GM21529 (cell line): ENCODE results near the gene LHX5.

Experiments
- ATAC-seq: cut with Tn5 transposase; IDR thresholded peaks from one replicate; pipeline ENCODE4 v1.9.1; 2021; ENCODE audit not compliant: unreplicated experiment

The LHX5 gene

DNA sequence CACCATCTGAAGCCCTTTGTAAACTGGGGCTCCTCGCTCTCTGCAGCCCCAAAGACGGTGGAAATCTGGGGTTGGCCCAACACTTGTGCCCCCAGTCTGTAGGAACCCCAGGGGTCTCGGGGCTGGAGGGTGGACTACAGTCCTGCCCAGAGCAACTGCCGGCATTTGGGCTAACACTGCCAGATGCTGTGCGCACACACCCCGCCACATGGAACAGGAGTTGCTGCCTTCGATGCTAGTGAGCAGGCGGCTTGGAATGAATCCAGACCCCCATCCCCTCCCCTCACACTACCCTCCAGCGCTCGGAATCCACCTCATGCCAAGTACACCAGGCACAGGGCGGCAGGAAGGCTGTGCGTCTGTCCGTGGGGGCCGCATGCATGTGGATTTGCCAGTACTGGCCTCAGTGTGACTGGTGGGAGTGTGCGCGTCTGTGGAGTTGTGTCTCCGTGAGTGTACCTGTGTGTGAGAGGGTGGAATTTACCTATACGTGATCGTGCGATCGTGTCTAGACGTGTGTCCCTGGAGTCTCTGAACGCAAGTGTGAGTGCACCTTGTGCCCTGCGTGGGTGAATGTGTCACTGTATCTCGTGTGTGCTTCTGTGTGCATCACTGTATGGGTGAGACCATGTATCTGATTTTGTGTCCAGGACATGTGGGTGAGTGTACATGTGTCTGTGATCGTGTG is 5.1 kb downstream of the LHX5 start:
- ATAC-seq, result no peak

DNA sequence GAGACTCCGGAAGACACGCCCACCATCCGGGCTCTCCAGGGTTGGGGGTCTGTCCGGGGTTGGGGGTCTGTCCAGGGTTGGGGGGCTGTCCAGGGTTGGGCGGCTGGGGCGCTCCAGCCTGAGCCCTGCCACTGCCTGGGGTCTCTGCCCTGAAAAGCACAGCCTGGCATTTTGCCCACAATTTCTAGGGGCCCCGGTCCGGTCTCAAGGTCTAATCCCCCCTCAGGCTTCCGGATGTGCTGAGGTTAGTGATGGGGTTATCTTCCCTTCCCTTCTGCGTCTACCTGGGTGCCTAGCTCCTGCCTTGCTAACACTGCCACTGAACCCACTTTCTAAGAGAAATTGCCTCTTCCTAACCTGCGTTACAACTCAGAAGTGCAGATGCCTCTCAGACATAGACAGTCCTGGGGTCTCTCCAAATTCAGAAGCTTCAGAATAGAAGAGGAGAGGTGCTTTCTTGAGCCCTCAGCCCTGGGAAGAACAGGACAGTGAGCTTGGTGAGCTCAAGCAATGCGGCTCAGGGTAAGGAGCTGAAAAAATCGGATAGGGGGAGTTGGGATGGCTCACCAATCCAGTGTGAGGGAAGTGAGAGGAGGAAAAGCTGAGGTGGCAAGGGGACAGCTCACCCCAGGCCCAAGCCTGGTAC is 5.7 kb downstream of the LHX5 start:
- ATAC-seq, result no peak

DNA sequence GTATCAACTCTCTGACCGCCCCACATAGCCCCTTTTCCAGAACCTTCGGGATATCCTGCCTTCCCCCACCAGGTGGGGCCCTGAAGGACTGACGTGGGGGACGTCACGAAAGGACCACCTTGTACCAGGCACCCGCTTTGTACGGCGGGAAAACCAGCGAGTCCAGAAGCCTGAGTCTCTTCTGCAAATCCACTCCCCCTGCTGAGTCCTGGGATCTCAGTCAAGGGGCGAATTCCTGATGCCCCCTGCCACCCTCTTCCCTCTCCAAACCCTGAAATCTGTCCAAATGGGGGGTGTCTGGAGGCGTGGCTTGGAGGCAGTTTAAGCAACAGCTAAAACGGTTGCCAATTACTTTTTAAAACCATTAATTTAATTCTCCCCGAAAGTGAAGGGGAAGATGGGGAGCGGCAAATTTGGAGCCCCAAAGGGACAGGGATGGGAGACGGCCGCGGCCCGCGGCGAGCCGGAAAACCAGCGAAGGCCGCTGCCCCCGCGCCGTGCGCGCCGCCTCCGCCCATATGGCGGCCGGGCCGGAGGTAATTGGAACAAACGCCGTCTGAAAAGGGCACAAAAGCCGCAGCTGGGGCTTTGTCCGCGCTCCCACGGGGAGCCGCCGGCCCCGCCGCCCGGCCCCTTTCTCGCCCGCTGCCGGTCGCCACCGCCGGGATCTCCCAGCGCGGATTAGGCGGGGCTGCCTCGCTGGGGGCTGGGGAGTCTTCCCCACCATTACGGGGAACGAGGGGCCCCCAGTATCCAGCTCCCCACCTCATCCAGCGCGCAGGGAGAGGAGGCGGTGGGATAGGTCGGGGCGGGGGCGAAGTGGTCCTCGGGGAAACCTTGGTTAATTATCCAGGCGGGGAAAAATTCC is 6.6 kb downstream of the LHX5 start:
- ATAC-seq, result no peak

DNA sequence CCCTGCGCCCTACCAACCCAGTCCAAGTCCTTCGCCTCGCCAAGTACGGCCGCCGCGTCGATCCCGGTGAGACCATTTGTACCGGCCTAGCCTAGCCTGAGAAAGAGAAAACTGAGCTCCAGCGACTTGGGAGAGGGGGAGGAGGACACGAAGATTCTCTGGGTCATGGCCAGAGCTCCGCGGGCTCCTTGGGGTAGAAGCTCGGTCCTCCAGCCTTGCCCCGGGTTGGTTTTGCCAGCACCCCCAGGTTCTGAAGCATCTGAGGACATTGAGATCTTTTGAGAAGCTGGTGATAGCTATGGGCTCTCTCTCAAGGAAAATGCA is 7.3 kb downstream of the LHX5 start:
- ATAC-seq, result no peak

DNA sequence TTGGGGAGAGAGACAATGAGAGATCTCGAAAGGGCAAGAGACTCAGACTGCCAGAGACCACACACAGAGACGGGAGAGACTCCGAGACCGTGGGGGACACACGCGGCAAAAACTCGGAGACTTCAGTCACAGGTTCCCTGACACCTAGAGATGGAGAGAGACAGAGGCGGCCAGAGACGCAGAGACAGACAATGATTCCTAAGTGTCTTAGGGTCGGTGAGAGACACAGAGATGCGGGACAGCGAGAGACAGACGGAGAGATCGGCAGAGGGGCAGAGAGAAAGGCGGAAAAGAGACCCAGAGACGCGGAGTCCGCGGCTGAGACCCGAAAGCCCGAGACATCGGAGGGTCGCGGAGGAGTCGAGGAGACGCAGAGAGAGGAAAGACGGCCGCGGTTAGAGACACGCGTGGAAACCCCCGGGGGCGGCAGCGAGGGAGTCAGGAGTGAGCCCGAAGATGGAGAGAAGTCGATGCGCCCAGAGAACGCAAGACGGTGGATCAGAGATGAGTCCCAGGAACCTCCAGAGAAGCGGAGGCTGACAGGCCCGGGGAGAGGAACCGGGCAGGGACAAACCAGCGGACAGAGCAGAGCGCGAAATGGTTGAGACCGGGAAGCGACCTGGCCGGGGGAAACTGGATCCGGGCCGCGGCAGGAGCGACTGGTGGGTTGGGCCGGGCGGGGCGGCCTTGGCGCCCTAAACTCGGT is 7.8 kb downstream of the LHX5 start:
- ATAC-seq, result no peak

DNA sequence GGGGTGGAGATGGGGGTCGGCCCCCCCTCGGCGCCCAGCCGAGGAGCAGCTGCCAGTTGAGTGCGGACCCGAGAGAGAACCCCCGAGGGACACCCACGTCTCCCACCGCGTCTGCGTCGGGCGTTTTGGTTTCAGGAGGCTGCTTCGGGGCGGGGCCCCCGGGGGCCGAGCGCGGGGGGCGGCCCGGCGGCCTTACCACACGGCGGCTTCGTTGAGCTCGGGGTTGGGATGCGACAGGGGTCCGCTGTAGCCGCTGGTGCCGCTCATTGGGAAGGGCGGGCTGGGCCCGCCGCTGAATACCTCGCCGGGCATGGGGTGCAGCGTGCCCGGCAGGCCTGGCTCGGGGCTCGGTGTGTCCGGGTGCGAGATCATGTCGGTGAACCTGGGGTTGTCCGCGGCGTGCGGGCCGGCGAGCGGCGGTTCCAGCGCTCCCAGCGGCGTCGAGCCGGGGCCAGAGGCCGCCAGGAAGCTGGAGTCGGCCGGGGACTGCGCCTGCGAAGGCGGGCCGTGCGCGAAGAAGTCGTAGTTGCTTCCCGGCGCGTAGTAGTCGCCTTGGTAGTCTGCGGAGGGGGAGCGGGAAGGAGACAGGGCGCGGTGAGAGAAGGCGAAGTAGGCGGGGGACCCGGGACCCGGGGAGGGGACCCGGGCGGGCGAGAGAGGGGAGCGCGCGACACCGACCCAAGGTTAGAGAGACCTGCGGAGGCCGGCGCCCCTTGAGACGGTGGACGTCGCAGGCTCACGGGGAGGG is 8.5 kb downstream of the LHX5 start:
- no peak for ATAC-seq

DNA sequence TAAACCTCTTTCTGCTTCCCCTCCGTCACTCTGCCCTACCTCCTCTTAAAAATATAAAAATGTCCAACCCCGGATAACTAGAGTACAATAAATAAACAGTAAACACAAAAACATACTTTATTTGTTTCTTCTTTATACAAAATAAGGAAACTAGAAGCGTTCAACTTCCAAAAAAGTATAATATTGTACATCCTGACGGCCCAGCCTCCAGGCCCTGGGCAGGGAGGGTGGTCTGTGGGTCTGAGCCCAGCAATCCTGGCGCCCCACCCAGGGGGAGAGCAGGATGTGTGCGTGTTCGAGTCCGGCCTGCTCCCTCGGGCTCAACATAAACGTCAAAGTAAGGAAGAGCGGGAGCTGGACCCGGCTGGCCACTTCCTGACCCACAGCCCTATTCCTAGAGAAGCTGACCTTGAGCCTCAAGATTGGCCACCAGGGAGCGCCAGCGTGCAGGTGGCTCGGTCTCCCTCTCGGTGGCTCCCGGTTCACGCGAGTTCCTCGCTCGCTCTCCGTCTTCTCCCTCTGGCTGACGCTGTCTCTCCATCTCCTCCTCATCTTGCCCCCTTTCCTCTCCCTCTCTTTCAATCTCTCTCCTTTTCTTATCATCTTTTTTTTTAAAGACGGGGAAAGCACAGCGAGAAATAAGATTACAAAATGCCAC is 9.4 kb downstream of the LHX5 start:
- ATAC-seq, result no peak

DNA sequence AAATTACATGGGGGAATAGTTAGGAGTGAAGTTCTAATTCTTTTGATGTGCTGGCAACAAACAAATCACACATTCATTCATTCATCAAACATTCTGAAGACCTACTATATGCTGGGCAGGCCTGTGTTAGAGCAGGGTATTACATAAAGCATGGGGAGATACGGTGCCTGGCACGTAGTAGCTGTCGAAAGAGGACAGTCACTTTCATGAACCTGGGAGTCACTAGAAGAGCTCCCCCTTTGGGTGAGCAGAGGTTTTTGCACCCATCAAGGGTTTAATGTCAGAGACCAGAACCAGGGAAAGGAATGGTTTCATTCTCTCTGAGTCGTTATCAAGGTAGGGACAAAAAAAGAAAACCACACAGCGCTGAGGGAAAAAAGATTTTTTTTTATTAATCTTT is 10.0 kb downstream of the LHX5 start:
- no peak for ATAC-seq

DNA sequence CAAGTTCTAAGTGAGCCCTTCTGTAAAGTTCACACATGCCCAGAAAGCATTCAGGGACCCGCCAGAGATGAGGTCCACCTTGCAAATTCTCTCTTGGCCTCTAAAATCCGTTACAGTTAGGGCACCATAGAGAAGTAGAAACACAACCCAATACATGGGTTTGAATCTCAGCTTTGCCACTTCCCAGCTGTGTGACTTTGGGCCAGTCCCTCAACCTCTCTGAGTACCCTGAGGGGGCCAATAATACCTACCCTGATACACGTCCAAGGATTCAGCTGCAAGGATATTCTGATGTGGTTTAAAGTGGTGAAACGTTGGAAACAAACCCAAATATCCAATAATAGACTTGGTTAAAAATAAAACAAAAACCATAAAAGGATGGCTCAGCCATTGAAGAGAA is 11.7 kb downstream of the LHX5 start:
- ATAC-seq, result no peak

DNA sequence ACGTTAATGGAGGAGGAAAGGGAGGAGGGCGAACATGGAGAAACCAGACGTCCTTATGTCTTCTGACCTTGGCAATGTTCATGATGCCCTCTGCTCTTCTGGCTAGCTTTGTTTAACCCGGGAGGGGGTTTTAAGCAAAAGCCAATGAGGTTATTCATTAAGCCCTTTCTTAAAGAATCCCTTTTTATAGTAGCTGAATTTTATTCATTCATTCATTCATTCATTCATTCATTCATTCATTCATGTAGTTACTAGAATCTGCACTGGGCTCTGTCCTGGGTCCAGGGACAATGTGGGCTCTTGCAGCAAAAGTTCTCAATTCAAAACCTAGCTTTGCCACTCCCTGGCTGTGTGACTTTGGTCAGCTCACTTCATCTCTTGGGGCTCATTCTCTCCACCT is 14.0 kb downstream of the LHX5 start:
- ATAC-seq, result no peak

DNA sequence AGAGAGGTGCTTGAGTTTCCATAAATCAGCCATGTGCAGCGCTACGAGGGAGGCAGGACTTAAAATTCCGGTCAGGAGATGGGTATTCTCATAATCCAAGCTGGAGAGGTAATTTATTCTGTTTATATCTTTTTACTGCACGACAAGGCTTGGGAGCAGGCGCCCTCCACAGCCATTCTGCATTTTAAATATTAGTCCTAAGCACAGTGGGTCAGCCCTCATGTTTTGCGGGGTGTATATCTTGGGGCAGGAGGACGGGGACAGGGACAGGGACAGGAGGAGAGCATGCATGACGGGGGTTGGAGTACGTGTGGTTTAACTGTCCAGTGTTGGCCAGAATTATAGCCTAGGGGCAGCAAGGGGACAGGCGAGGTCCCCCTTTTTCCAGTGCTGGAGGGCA is 14.5 kb downstream of the LHX5 start:
- ATAC-seq, result no peak

DNA sequence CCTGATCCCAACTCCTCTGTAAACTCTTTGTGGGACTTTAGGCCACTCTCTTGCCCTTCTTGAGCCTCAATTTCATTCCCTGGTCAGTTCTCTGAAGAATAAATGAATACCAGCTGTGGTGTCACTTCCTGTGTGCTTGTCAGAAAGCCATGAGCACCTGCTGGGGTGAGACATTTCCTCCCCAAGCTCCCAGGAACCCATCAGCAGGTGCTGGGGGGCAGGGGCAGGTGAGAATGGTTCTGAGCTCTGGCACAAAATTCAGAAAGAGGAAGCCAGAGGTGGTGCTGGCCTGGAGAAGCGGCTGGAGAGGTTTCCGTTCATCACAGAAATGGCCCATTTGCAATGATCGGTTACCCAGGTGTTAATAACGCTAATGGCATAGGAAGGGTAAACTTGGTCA is 14.9 kb downstream of the LHX5 start:
- no peak for ATAC-seq

DNA sequence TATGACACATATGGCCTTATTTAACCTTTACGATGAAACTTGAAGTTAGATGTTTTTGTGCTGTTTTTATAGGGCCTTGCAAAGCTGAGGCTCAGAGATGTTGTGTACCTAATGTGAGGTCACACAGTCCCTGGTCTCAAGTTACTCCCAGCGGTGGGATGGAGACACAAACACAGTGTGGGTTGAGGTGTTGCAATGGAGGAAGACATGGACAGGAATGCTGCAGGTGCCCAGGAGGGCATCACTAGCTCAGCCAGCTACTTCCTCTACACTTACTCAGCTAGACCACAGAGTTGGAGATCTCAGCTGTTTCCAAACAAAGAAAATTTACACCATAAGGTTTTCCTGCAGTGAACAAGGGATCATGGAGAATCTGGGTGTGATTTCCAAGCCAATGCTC is 15.5 kb downstream of the LHX5 start:
- ATAC-seq, result no peak

DNA sequence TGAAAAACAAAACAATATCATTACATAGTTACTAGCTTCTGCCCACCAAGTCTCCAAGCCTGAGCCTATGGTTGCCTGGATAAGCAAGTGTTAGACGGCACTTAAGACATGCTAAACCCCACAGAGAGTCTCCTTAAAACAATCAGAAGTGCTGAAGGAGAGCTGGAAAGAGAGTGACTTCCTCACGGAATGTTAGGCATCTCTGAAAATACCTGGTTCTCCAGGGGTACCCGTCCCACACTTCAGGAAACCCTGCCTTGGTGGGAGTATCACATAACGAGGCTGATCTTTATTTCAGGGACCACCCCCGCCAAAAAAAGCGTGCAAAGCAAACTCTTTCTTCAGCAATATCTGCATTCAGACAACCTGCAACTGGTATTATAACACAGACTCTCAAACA is 18.3 kb downstream of the LHX5 start:
- no peak for ATAC-seq

DNA sequence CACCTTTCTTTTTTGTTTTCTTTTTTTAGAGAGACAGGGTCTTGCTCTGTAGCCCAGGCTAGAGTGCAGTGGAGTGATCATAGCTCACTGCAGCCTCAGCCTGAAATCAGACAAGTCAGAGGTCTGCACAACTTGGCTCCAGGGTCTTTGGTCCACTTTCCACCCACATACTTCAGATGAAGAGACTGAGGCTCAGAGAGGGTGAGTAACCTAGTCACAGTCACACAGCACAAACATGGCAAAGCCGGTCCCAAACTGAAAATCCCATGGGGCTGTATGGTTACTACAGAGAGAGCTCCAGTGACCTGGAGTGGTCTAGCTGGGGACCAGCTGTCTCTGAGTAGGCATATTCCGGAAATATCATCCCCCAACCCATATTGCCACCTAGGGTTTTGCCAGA is 19.2 kb downstream of the LHX5 start:
- no peak for ATAC-seq

DNA sequence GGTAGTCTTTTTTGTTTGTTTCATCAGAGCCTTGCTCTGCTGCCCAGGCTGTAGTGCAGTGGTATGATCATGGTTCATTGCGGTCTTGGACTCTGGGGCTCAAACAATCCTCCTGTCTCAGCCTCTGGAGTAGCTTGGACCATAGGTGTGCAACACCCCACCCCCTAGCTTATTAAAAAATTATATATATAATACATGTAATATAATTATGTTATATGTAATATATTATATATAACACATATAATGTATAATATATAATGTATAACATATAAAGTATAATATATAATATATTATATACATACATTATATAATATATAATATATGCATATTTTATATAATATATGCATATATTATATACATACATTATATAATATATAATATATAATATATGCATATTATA is 21.8 kb downstream of the LHX5 start:
- ATAC-seq, result no peak

DNA sequence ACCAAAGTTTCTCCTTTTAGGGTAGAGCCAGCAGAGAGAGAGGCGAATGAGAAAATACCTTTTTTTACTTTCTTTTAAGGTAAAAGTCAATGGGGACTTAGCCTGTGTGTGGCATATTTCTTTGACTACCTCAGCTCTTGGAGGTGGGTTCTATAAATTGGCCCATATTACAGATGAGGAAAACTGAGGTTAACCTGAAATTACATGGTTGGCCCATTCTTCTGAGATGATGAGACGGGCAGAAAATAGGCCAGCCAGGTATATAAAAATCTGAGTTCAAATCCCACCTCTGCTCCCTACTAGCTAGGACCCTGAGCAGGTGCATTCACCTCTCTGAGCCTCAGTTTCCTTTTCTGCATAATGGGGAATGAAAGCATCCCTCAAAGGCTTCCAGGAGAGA is 22.4 kb downstream of the LHX5 start:
- no peak for ATAC-seq

DNA sequence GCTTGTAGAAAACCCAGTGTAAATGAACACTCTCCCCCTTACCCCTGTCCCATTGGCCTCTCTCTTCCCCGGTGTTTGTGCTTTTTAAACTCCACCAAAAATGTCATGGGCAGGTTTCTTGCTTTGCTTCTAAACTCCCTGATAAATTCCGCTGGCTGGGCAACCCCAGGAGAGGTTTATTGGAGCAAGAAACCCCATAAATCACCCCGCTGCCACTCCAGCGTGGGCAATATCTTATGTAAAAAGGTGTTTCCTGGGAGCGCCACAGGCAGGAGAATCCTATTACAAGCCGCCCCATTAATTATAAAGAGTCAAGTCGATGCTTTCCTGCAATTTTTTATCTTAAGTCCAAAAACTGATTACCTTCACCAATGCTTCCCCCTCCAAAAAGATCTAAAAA is 22.8 kb downstream of the LHX5 start:
- ATAC-seq, result no peak

DNA sequence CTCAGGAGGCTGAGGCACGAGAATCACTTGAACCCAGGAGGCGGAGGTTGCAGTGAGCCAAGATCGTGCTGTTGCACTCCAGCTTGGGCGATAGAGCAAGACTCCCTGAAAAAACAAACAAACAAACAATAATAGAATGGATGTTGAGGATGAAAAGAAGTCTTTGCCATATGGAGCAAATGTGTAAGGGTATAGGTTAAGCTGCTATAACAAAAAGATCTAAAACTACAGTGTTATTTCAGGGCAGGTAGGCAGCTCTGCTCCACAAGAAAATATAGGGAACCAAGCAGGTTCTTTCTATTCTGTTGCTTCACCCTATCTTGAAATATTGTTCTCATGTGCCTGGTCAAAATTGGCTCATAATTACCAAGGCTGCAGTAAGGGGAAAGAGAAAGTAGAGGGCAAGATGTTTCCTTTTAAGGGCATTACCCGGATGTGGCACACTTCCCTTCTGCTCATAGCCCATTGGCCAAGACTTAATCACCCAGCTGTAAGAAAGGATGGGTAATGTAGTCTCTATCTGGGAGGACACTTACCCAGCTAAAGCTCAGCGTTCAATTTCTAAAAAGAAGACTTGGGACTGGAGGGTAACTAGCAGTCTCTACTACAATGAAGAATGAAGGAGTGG is 26.0 kb downstream of the LHX5 start:
- no peak for ATAC-seq

DNA sequence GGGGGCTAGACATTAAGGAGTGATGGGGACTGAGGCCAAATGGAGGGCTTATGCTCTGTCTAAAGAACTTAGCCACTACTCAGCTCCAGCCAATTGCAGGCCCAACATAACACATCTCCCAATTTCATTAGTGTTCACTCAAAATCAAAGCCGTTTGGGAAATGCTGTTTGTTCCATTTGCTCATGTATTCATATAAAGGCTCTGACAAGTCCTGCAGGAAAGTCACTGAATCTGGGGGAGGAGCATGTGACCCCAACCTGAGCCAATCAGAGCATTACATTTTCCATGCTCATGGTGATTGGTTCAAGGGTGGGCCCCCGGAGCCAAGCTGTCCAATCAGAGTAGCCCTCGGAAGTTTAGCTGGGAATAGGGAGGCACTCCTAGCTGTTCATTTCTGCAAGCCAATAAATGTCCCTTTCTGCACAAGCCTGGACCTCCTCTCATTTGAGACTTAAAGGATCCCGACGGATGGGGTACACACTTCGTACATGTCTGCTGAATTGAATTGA is 28.6 kb downstream of the LHX5 start:
- ATAC-seq, result no peak
